IPS DF 6.9 (cell line): ENCODE data around the gene PLEKHM3.

Experiments
- DNase-seq: peaks from one replicate; pipeline ENCODE4 v3.0.0-alpha.2; 2013; ENCODE audit warnings: low read depth, low spot score
- H3K27ac ChIP-seq: one replicate; pipeline ENCODE4 v1.5.1; 2013; ENCODE audit warnings: low read length, control low read depth
- H3K27me3 ChIP-seq: 2 replicates; pipeline ENCODE4 v1.6.1; 2013; ENCODE audit warnings: mild to moderate bottlenecking, low read length; ENCODE audit not compliant: control insufficient read depth, insufficient read depth
- H3K36me3 ChIP-seq: 2 replicates; pipeline ENCODE4 v1.6.1; 2013; ENCODE audit warnings: low read length; ENCODE audit not compliant: control insufficient read depth, insufficient read depth
- H3K4me1 ChIP-seq: 2 replicates; pipeline ENCODE4 v1.6.1; 2013; ENCODE audit warnings: low read length; ENCODE audit not compliant: control insufficient read depth, insufficient read depth
- H3K4me3 ChIP-seq: 2 replicates; pipeline ENCODE4 v1.5.1; 2013; ENCODE audit warnings: mild to moderate bottlenecking, low read length
- H3K9me3 ChIP-seq: 2 replicates; pipeline ENCODE4 v1.6.1; 2013; ENCODE audit warnings: low read length, inconsistent platforms; ENCODE audit not compliant: control insufficient read depth, insufficient read depth
- whole genome bisulfite sequencing: extraction: QIAGEN DNeasy Blood & Tissue Kit; methylation state at CpG from one replicate; pipeline ENCODE4 v1.1.7; 2013; ENCODE audit warnings: mixed read lengths, missing lambda C conversion rate; ENCODE audit not compliant: insufficient read length, insufficient coverage; 5-methylcytosine and 5-hydroxymethylcytosine counted together

Gene PLEKHM3

DNA sequence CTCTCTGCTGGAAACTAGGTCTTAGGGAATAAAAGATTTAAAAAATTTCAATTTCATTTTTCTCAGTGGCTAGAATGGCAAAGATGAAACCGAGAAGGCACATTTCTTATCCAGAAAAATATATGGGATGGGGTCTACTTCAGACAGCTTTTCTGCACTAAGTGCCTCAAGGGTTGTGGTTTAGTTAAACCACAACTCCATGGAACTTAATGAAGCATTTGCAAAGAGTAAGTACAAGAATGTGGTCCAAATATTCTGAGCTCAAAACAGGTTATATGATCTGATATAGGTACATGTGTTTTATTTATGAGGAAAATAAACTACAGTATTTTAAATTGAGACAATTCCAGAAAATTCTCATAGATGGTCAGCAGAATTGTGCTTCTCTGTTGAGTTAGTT is 153.8 kb downstream of the PLEKHM3 start:
- H3K27ac ChIP-seq = no peak overlapping the region
- H3K4me1 ChIP-seq = no peaks in the 10 kb centered on the region
- DNase-seq = no peak
- H3K9me3 ChIP-seq = no peaks in the 10 kb centered on the region
- H3K36me3 ChIP-seq = no peaks in the 10 kb centered on the region
- no CpG with 5 or more reads among the region's 1 CpG for WGBS
- no peaks in the 10 kb centered on the region for H3K27me3 ChIP-seq
- H3K4me3 ChIP-seq = no peak overlapping the region

DNA sequence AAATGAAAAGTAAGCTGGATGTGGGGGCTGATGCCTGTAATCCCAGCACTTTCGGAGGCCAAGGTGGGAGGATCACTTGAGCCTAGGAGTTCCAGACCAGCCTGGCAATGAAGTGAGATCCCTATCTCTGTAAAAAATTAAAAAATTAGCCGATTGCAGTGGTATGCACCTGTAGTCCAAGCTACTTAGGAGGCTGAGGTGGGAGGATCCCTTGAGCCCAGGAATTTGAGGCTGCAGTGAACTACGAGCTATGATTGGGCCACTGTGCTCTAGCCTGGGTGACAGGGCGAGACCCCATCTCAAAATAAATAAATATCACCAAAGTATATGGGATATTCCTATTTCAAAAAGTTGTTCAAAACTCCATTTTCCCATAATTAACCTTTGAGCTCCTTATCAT is 154.5 kb downstream of the PLEKHM3 start:
- Histone ChIP-seq H3K27me3 (no peaks in the 10 kb centered on the region), H3K4me3 (no peak overlapping the region), H3K4me1 (no peaks in the 10 kb centered on the region), H3K27ac (no peak overlapping the region), H3K36me3 (no peaks in the 10 kb centered on the region), H3K9me3 (no peaks in the 10 kb centered on the region)
- no peak for DNase-seq
- no CpG with 5 or more reads among the region's 4 CpGs for WGBS

DNA sequence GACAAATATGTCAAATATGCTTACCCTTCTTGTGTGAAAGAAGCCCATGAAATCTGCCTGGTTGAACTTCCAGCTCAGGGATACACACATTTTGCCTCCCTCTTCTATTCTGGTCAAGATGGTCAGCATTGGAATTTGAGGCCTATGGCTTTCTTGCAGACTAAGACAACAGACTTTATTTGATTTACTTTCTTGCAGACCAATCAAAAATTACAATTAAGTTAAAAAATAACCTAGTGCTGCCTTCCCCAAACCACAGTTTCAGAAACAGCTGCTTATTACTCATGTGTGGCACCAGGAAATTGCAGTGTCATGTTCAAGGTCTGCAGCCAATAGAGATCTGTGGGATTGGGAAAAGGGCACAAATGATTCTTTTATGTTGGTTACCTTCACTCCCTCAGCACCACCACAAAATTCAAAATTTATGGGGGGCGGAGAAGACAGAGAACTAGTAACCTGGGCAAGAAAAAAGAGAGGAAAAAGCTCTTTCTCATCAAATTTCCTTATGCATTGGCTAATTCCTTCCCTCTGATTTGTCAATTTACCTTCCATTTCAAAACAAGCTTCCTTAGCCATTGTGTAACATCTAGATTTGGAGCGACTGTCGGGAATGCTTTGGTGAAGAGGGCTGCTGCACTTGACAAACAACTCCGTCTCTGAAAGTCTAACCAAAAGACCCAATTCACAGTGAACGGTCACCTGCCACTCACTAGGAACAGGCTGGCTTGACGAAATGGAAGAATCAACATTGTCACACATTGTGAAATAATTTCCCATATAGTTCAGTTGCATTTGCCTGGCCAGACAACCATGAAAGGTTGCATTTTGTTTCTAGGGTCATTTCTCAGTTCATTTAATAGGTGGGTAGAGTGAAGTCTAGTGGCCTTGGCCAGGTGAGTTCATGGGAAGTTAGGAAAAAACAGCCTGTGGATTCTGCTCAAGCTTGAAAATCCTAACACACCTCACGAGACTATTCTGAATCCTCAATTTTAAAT is 155.2 kb downstream of the PLEKHM3 start:
- H3K4me3 ChIP-seq = no peak overlapping the region
- no peak for DNase-seq
- H3K27ac ChIP-seq = no peak overlapping the region
- WGBS = no CpG with 5 or more reads among the region's 7 CpGs
- no peaks in the 10 kb centered on the region for H3K4me1 ChIP-seq
- no peaks in the 10 kb centered on the region for H3K27me3 ChIP-seq
- H3K9me3 ChIP-seq = no peaks in the 10 kb centered on the region
- no peaks in the 10 kb centered on the region for H3K36me3 ChIP-seq

DNA sequence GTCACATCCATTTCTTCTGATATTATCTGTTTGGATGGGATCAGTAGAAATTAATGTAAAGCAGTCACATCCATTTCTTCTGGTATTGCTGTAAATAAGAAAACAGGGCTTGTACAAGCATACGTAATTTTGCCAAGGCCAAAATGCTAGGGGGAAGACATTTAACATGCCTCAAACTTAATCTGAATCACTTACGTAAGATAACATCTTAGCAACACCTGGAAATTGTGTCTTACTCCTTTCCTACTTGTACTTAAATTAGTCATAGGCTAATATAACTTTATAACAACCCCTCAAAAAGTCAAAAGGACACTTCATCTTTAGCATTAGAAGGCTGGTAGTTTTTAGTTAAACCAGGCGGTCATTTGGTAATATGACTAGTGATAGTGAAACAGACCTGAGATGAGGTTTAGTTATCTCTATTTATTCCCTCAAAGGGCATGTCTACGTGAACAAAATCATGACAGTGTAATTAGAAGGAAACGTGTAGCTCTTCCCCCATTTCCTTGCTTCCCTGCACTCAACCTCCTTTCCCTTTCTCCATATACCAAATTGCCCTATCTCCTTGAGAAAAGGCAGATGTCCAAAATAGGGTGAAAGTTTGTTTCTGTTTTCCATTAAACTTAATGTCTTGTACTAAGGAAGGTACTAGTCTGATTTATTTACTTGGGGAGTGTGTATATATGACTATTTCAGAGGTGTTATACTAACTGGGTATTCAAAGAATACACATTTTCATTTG is 156.3 kb downstream of the PLEKHM3 start:
- no peaks in the 10 kb centered on the region for H3K4me1 ChIP-seq
- H3K4me3 ChIP-seq = no peak overlapping the region
- H3K36me3 ChIP-seq = no peaks in the 10 kb centered on the region
- DNase-seq = no peak
- H3K27me3 ChIP-seq = no peaks in the 10 kb centered on the region
- H3K27ac ChIP-seq = no peak overlapping the region
- no CpG with 5 or more reads among the region's 5 CpGs for WGBS
- no peaks in the 10 kb centered on the region for H3K9me3 ChIP-seq

DNA sequence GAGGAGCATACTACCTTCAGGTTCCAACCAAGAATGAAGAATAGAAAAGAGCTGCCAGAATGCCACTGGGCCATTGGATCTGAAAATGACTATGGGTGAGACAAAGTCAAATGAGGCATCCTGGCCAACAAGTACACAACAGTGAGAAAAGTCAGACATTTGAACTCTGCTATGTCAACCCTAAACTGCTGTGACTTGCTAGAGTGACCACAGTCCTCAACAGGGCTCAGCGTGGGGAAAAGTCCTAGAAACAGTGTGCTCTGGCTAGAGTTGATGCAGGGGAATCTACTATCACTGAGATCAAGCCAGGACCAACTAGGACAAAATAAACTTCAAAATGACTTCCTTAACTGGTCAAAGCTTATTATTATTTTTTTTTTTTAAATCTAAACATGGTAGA is 157.4 kb downstream of the PLEKHM3 start:
- no peaks in the 10 kb centered on the region for H3K9me3 ChIP-seq
- no CpG with 5 or more reads among the region's 1 CpG for WGBS
- H3K4me3 ChIP-seq = no peak overlapping the region
- H3K27ac ChIP-seq = no peak overlapping the region
- H3K36me3 ChIP-seq = no peaks in the 10 kb centered on the region
- H3K4me1 ChIP-seq = no peaks in the 10 kb centered on the region
- H3K27me3 ChIP-seq = no peaks in the 10 kb centered on the region
- no peak for DNase-seq

DNA sequence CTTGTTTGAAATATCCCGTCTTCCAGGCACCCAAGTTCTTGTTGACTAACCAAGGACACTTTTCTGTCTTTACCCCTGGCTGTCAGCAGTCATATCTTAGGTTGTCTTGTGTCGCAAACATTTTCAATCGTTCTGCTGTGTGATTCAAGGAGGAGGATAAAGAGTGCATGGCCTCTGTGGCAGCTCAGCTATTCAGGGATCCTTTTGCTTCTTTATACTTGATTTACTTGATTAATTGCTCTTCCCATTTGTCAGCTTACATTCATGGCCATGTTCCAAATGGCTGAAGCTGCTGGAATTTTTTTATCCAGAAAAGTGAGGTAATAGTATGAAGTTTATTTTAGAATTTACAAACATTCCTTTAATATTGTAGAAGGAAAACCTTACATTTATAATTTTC is 158.3 kb downstream of the PLEKHM3 start:
- Histone ChIP-seq H3K36me3 (no peaks in the 10 kb centered on the region), H3K4me1 (no peaks in the 10 kb centered on the region), H3K27me3 (no peaks in the 10 kb centered on the region), H3K4me3 (no peak overlapping the region), H3K27ac (no peak overlapping the region), H3K9me3 (no peaks in the 10 kb centered on the region)
- WGBS = no CpG with 5 or more reads among the region's 3 CpGs
- no peak for DNase-seq

DNA sequence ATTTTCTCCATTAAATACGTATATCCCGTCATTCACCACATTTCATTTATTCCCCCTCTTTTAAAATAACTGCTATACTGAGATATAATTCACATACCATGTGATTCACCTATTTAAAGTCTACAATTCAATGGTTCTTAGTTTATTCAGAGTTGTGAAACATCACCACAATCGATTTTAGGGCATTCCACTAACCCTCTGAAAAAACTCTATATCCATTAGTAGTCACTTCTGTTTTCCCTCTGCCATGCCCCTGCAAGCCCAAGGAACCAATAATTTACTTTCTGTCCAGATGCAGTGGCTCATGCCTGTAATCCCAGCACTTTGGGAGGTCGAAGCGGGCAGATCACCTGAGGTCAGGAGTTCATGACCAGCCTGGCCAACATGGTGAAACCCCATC is 160.1 kb downstream of the PLEKHM3 start:
- H3K4me3 ChIP-seq = no peak overlapping the region
- DNase-seq = no peak
- 100% methylated on average over 2 of the region's 5 CpGs for WGBS

DNA sequence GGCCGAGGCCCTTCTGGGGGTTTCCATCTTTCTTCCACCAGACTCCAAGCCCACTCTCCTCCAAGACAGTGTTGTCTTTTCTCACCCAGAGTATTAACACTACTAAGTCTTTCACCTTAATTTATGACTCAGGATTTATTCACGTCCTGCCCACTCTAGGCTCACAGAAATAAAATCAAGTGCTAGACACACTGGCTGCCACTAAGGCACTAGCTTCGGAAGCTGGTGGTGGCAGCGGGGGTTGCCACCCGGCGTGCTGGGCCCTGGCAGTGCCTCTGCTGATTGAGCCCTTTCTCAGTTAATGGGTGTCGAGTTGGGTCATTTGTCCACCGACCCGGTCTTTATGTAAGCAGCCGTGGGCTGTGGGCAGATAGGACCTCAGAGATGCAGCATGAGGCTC is 162.0 kb downstream of the PLEKHM3 start:
- H3K4me3 ChIP-seq = no peak overlapping the region
- H3K4me1 ChIP-seq = no peaks in the 10 kb centered on the region
- DNase-seq = no peak
- H3K9me3 ChIP-seq = no peaks in the 10 kb centered on the region
- H3K27ac ChIP-seq = no peak overlapping the region
- no peaks in the 10 kb centered on the region for H3K36me3 ChIP-seq
- H3K27me3 ChIP-seq = no peaks in the 10 kb centered on the region
- WGBS = no CpG with 5 or more reads among the region's 10 CpGs

More for the DNA sequence above, 160.1 kb downstream of the PLEKHM3 start:
- no peaks in the 10 kb centered on the region for H3K4me1 ChIP-seq
- H3K27ac ChIP-seq = no peak overlapping the region
- no peaks in the 10 kb centered on the region for H3K9me3 ChIP-seq
- H3K36me3 ChIP-seq = no peaks in the 10 kb centered on the region
- H3K27me3 ChIP-seq = no peaks in the 10 kb centered on the region

DNA sequence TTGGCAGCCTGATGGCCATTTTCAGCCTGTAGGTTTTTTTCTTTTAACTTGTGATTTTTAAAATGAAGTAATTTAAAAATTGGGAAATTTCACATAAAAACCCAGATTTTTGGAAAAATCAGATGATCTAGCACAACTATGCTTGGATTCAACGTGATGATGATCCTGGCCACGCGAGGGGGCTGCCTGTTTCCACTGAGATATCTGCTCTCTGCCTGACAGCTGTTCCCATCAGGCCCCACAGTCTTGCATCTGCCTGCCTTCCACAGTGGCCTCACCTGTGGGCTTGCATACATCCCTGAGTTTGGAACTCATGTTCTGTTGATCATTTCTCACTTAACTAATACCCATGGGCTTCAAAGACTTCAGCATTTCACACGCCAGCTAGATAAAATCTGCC is 163.5 kb downstream of the PLEKHM3 start:
- DNase-seq = no peak
- no CpG with 5 or more reads among the region's 4 CpGs for WGBS
- no peak overlapping the region for H3K27ac ChIP-seq
- no peaks in the 10 kb centered on the region for H3K36me3 ChIP-seq
- no peaks in the 10 kb centered on the region for H3K9me3 ChIP-seq
- H3K4me1 ChIP-seq = no peaks in the 10 kb centered on the region
- H3K4me3 ChIP-seq = no peak overlapping the region
- no peaks in the 10 kb centered on the region for H3K27me3 ChIP-seq

DNA sequence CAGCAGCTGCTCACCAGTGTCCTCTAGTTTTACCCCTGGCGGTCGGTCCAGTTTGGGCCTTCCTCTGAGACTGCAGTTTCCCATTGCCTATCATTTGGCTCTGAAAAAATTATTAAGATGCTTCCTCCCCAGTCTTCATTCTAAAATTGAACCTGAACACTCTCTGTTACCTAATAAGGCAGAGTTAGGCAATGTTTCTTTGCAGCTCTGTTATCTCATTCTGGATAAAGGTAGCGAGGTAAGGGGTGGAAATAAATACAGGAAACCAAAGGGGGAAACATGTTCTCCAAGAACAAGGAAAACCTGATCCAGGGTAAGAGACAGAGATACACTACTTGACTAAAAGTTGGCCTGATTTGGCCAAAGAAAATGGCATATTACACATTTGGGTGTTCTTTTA is 164.6 kb downstream of the PLEKHM3 start:
- WGBS = no CpG with 5 or more reads among the region's 3 CpGs
- H3K27ac ChIP-seq = no peak overlapping the region
- no peaks in the 10 kb centered on the region for H3K36me3 ChIP-seq

More for the DNA sequence above, 164.6 kb downstream of the PLEKHM3 start:
- DNase-seq = no peak
- Histone ChIP-seq H3K4me3 (no peak overlapping the region), H3K9me3 (no peaks in the 10 kb centered on the region), H3K4me1 (no peaks in the 10 kb centered on the region), H3K27me3 (no peaks in the 10 kb centered on the region)
